ENCODE data around the gene B3GALNT2.

DNA sequence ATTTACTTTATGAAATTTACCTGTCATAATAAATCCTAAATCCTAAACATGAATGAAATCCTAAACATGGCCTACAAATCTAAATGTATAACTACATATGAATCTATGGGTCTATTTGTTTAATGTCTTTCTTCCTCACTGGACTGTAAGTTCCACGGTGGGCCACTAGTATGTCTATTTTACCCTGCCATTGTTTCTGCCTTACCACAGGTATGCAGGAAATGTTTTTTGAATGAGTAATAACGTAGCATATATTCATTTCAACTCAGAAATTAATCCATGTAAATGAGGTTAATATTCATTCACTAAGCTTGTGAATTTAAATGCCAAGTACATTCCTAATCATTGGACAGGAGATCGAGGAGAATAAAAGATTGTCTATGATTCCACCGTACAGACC lies 35.3 kb downstream of the B3GALNT2 start:
- TF ChIP-seq FOXM1 (IDR thresholded peaks at IDR 0.05; ENCODE audit: borderline replicate concordance) (no peak), LEF1 (IDR thresholded peaks at IDR 0.05; ENCODE audit: borderline replicate concordance) (no peak), TARDBP (IDR thresholded peaks at IDR 0.05) (no peak), CTBP1 (IDR thresholded peaks at IDR 0.05; ENCODE audit: borderline replicate concordance) (no peak), FOXA1 (IDR thresholded peaks at IDR 0.05) (no peak), PKNOX1 (IDR thresholded peaks at IDR 0.05) (no peak), SP1 (IDR thresholded peaks at IDR 0.05) (no peak), ELF4 (IDR thresholded peaks at IDR 0.05) (no peak), L3MBTL2 (conservative IDR thresholded peaks at IDR 0.05) (no peak), ARNT (IDR thresholded peaks at IDR 0.05) (no peak), ZNF384 (IDR thresholded peaks at IDR 0.05) (no peak), SUZ12 (IDR thresholded peaks at IDR 0.05) (no peak), HDGF (IDR thresholded peaks at IDR 0.05; ENCODE audit: borderline replicate concordance) (no peak), NFRKB (IDR thresholded peaks at IDR 0.05) (no peak)

Data from HEK293T (cell line).